GM19043 (cell line): ENCODE data around the gene PMM1.

Source experiments
- ATAC-seq: cut with Tn5 transposase; IDR thresholded peaks from one replicate; pipeline ENCODE4 v1.9.1; 2021; ENCODE audit warnings: low read depth; ENCODE audit not compliant: unreplicated experiment

The PMM1 gene

DNA sequence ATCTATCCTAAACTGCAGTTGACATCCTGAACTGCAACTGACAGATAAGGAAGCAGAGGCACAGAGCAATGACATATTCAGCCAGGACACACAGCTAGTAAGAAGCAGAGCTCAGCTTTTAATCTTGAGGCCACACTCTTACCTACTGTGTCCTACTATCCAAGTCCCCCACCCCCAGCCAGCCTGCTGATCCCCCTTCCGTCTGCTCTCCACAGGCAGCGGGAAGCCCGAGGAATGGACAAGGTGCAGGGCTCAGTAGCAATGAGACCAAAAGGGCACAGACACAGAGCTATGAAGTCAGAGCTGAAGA, 49.7 kb downstream of the PMM1 start:
- ATAC-seq: no peak

DNA sequence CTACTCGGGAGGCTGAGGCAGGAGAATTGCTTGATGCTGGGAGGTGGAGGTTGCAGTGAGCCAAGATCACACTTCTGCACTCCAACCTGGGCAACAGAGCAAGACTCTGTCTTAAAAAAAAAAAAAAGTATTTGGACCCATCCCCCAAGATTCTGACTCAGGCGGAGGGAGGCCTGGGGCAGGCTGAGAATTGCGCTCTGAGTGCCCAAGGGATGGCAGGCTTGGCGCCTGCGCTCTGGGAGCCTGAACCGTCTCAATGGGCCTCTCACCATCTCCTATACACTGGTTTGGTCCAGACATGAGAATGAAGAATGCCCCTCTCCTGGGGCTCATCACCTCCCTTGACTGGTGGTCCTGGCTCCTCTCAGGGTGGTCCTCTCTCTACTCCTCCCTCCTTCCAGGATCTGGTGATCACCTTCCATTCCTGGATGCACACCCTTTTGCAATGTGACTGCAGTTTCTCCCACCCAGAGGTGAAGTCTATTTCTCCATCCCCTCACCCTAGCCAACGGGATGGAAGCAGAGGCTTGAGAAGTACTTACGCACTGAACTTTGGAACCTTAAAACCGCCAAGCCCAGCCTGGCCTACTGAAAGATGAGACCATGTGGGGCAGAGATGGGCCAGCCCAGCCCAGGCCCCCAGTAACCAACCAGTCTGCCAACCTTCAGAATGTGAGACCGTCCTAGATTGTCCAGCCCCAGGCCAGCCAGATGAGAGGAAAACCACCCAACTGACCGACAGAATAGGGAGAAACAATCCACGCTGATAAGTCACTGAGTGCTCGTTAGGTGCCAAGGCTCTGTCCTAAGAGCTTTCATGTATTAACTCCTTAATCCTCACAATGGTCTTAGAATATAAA, 50.3 kb downstream of the PMM1 start:
- no peak for ATAC-seq

DNA sequence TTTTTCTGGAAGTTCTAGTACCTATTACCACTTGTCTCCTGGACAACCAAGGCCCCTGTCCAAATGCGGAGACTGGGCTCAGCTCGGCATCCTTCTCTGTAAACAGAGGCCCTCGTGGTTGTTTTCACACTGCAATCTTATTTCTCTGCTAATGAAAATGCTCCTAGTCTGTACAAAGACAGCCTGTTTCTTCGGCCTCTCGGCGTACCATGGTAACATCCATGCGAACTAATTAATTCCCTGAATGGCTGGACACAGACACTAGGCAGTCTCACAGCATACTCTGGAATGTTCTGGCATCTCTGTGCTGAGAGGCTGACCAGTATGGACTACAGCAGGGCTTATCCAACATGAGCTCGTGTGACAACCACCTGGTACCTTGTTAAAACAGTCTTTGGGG, 51.1 kb downstream of the PMM1 start:
- ATAC-seq: no peak

DNA sequence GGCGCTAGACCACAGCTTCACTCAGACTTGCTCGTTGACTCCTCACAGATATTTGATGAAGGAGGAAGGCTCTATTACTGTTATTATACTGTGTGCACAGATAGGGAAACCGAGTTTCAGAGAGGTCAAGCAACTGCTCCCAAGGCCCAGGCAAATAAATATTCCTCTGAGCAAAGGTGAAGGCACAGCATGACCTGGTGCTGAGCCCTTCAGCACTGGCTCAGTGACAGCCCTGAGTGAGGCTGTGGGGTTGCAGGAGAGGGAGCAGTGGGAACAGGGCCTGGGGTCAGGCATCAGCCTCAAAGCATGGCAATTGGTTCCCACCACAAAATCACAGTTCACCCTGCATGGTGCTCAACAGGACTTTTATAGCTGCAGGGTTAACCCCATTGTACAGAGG, 52.4 kb downstream of the PMM1 start:
- ATAC-seq: no peak

DNA sequence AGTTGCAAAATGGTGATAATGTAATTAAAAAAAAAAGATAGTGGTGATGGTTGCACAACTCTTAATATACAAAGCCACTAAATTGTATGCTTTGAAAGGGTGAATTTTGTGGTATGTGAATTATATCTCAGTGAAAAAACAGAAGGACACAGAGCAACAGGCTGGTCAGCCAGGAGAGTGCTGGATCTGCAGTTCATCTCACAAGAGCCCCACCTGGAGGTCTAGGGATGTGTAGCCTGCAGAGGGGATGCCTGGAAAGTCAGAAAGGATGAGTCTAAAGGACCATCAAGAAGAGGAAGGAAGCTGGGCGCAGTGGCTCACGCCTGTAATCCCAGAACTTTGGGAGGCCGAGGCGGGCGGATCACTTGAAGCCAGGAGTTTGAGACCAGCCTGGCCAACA, 54.4 kb downstream of the PMM1 start:
- ATAC-seq: no peak

DNA sequence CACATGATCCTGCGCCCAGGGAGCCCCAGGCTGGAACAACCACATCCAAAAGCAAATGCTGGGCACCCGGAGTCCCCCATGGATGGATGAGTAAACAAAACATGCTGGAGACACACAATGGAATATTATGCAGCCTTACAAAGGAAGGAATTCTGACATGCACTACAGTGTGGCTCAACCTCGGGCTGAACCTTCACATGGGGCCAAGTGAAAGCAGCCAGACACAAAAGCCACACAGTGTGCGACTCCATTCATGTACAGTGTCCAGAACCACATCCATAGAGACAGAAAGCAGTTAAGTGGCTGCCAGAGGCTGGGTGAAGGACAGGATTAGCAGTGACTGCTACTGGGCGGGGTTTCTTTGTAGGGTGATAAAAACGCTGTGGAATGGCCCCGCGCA, 55.4 kb downstream of the PMM1 start:
- ATAC-seq: no peak

DNA sequence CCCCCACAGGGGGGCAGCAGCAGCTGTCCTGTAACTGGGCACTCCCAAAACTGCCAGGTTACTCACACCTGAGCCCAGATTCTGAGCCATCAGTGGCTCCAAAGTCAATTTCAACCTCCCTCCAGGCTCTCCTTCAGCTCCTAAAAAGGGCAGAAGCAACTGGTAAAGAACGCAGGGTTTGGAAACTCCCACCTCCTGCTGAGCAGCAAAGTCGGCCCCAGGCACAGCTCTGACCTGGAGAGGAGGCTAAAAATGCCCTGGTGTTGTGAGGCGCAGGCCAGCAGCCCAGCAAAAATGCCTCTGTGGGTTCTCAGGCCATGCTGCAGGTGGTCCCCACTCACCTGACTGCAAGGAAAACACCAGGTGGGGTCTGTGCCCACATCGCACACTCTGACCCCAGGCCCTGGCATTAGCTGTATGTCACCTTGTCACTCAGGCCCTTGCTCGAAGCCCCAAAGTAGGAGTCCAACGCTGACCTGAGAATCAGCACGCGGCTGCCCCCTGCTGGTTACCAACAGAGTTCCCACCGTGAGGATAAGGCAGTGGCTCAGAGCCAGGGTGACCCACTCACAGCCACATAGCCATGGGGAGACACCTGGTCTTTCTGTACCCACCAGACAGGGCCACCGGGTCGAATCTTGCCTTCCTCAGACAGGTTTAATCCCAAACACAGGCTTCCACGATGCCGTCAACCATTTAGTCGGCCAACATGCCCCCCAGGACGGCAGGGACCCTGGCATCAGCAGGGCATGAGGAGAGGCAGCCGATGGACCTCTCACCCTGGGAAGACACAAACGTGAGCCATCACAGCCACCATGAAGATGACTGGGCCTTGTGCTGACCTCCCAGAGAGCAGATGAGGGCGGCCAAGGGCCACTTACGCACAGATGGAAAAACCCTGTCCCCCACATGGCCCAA, 56.5 kb downstream of the PMM1 start:
- ATAC-seq: no peak

DNA sequence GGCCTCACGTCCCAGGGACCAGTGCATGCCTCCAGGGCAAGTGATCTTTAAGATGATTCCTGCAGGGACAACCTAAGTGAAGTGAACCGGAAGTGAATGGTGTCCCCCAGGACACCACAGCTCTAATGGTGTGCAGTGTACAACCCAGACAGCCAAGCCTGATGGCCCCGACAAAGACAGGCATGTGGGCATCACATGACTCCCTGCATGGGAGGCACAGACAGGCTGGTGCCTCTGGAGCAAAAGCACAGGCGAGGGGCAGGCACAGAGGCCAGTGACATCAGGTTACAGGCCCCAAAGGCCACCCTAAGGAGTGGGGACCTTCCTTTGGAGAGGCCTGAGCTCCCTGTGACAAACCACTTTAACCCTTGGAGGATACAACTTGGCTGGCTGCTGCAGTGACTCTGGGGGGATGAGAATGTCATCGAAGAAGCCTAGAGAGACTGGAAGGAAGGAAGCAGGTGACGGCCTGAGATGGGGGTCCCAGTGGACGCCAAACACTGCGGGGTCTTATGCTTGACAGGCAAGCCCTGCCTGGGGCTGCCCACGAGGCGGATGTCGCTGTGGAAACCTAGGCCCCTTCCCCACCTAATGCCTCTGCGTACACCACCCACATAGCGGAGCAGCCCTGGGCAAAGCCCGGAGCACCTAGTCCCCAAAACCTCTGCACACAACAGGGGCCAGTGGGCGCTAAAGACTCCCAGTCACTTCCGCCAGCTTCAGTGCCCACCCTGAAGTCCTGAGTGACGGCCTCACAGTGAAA, 57.7 kb downstream of the PMM1 start:
- no peak for ATAC-seq

DNA sequence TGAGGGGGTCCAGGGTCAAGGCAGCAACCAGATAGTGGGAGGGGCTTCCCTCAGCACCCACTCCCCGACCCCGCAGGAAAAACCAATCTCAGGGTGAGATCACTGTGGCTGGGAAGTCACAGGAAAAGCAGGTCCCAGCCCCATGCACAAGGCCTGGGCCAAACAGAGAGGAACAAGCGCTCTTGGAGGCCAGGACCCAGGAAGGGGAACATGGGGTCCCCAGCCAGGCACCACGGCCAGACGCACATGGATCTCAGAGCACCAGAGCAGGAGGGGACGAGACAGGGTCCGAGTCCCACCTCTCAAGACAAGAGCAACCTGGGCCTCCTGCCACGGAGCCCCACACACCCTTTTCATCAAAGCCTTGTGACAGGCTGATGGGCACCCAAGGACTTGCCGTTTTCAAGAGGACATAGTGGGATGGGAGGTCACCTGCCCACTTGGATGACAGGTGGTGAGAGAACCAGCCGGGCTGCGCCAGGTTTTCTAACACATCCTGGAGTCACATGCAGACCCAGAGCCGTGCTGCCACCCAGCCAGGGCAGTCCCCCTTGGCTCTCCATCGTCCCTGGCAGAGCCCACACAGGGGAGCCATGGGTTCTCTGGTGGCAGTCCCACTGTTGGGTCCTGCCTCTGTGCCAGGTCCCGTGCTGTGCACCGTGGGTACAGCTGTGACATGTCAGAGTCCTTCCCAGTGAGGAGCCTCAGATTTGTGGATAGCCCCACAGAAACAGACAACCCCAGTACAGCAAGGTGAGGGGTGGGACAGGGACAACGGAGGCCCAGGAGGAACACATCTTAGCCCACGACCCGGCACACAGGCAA, 58.5 kb downstream of the PMM1 start:
- no peak for ATAC-seq

DNA sequence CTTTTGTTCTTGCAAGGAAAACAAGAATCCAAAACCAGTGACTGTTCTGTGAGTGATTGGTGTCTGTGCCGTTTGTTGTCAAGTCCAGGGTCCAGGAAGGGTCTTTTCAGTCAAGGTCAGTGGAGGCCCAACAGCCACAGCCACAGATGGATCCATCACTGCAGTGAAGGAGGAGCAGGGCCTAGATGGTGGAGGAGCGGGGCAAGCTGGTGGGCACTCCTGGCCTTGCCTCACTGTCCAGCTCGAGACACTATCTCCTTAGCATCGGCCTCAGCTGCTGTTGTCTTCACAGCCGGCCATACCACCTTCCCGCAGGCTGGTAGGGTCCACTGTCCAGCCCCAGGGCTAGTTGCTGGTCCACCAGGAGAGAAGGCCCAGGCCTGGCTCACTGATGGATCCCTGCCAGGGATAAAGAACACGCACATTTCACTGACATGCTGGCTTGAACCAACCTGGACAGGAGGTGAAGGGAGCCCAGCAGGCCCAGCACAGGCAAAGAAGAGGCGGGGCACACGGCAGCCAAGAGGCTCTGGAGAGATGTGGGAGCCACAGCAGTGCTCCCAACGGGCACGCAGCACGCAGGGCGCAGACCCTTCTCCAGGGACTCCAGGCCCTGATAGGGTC, 60.6 kb downstream of the PMM1 start:
- no peak for ATAC-seq

DNA sequence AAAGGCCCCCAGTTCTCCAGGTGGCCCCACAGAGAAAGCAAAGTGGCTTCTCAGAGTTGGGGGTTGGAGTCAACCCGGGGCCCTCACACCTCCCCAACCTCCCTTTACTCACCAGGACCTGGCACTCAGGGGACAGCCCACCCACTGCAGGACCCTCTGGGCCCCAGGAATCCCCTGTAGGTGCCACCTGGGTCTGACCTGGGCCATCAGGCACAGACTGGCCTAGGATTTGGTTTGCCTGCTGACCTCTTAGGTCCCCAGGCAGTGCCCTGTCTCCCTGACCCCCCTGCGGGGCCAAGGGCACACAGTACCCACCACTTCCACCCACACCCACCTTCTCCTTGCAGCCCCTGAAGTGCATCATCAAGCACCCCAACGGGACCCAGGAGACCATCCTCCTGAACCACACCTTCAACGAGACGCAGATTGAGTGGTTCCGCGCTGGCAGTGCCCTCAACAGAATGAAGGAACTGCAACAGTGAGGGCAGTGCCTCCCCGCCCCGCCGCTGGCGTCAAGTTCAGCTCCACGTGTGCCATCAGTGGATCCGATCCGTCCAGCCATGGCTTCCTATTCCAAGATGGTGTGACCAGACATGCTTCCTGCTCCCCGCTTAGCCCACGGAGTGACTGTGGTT, 61.4 kb downstream of the PMM1 start:
- no peak for ATAC-seq
